Transverse colon (tissue), 4 donors: ENCODE data around the gene CCDC184.

ENCODE experiments used
- EP300 ChIP-seq: sonication (generic); formaldehyde crosslinking; IDR thresholded peaks from one replicate; pipeline ENCODE4 v1.6.1; 2017; ENCODE audit warnings: antibody characterized with exemption, low read depth
- POLR2A ChIP-seq: fragments of 450-650 bp; IDR thresholded peaks from one replicate; pipeline ENCODE4 v1.6.1; 2016; ENCODE audit warnings: antibody characterized with exemption, mild to moderate bottlenecking, moderate library complexity
- POLR2AphosphoS5 ChIP-seq, 3 donors: sonication (generic); formaldehyde crosslinking; IDR thresholded peaks; one replicate each; pipeline ENCODE4 v1.6.1; 2016; ENCODE audit warnings: antibody characterized with exemption in 3 of 3
- TF ChIP-seq, protein P1 (sequence below), 5 experiments: fragments of 200-600 bp in 3 of 5; fragments of 450-650 bp in 2 of 5; sonication (generic) in 3 of 5; IDR thresholded peaks; 1 replicate in 2 of 5; 2 replicates in 3 of 5; pipeline ENCODE4 v1.5.1; 2016 to 2017; ENCODE audit warnings: antibody characterized with exemption in 5 of 5, inconsistent platforms in 3 of 5, mild to moderate bottlenecking in 2 of 5, moderate library complexity in 1 of 5

DNA sequence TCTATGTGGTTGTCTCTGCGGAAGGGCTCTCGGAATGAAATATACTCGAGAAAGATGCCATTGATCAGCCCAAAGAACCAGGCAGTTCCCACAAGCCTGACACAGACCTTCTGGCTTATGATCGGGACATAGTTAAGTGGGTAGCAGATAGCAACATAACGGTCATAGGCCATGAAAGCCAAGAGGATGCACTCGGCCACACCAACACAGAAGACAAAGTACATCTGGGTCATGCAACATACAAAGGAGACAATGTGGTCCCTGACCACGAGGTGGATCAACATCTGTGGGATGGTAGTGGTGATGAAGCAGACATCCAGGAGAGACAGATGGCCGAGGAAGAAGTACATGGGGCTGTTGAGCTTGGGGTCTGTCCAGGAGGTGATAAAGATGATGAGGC is 19.3 kb downstream of the CCDC184 start:
- TF ChIP-seq, protein P1, sequence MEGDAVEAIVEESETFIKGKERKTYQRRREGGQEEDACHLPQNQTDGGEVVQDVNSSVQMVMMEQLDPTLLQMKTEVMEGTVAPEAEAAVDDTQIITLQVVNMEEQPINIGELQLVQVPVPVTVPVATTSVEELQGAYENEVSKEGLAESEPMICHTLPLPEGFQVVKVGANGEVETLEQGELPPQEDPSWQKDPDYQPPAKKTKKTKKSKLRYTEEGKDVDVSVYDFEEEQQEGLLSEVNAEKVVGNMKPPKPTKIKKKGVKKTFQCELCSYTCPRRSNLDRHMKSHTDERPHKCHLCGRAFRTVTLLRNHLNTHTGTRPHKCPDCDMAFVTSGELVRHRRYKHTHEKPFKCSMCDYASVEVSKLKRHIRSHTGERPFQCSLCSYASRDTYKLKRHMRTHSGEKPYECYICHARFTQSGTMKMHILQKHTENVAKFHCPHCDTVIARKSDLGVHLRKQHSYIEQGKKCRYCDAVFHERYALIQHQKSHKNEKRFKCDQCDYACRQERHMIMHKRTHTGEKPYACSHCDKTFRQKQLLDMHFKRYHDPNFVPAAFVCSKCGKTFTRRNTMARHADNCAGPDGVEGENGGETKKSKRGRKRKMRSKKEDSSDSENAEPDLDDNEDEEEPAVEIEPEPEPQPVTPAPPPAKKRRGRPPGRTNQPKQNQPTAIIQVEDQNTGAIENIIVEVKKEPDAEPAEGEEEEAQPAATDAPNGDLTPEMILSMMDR (IDR thresholded peaks at IDR 0.05), result no peak
- no peak for TF ChIP-seq EP300
- no peak for TF ChIP-seq POLR2AphosphoS5 (IDR thresholded peaks at IDR 0.05)
- no peak for TF ChIP-seq POLR2A
